ENCODE data around the gene PLA2G2E. TPM values are rescaled to one million over a fixed set of nuclear protein-coding genes. Genes with fewer than 3 reads are reported as not detected.

The PLA2G2E gene
- total RNA-seq, 3 donors from 2014 or later (not counting 1 experiment from before 2014, with no cell fraction given), result not detected

DNA sequence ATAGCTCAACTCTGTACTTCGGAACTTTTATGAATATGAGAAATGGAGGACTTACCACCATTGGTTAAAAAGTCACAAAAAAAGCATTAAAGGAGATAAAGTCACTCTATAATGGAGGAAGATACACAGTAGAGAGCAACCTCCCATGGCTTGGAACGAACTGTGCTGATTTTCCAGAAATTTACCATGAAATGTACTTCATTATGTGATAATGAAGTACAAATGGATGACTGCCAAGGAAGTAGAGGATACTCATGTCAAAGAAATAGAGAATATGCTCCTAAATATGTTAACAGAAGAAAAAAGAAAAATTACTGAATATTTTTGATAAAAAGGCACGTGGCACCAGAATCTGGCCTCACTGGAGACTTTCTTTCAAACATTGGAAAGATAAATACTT, 23.6 kb upstream of the PLA2G2E start:
- Mint-ChIP-seq H3K4me3 (no peak overlapping the region), H3K4me1 (no peaks in the 10 kb centered on the region), H3K9me3 (no peaks in the 10 kb centered on the region), H3K27ac (no peak overlapping the region), H3K36me3 (no peaks in the 10 kb centered on the region), H3K27me3 (ENCODE audit: low read depth in 2 of 2) (peaks cover 21 to 32% of the 10 kb centered on the region in 2 donors)
- 83% methylated on average over 2 of the region's 3 CpGs for WGBS (ENCODE audit: insufficient coverage)
- no peaks in the 10 kb centered on the region for H3K9me3 ChIP-seq (ENCODE audit: control insufficient read depth, insufficient read depth, low read length)
- no peaks in the 10 kb centered on the region for H3K4me1 ChIP-seq (ENCODE audit: control insufficient read depth, insufficient read depth, low read length)
- ATAC-seq, result no peak
- no peak overlapping the region for H3K4me3 ChIP-seq (ENCODE audit: low read length)
- H3K27ac ChIP-seq (ENCODE audit: low read length), result no peak overlapping the region
- intact Hi-C loops (cut with micrococcal nuclease), result no loop called here
- H3K36me3 ChIP-seq (ENCODE audit: control insufficient read depth, insufficient read depth, low read length), result no peaks in the 10 kb centered on the region
- no peaks in the 10 kb centered on the region for H3K27me3 ChIP-seq (ENCODE audit: control insufficient read depth, insufficient read depth, low read length)
- TF ChIP-seq, protein P1, sequence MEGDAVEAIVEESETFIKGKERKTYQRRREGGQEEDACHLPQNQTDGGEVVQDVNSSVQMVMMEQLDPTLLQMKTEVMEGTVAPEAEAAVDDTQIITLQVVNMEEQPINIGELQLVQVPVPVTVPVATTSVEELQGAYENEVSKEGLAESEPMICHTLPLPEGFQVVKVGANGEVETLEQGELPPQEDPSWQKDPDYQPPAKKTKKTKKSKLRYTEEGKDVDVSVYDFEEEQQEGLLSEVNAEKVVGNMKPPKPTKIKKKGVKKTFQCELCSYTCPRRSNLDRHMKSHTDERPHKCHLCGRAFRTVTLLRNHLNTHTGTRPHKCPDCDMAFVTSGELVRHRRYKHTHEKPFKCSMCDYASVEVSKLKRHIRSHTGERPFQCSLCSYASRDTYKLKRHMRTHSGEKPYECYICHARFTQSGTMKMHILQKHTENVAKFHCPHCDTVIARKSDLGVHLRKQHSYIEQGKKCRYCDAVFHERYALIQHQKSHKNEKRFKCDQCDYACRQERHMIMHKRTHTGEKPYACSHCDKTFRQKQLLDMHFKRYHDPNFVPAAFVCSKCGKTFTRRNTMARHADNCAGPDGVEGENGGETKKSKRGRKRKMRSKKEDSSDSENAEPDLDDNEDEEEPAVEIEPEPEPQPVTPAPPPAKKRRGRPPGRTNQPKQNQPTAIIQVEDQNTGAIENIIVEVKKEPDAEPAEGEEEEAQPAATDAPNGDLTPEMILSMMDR (IDR thresholded peaks at IDR 0.05), result no peak
- no peak for DNase-seq

DNA sequence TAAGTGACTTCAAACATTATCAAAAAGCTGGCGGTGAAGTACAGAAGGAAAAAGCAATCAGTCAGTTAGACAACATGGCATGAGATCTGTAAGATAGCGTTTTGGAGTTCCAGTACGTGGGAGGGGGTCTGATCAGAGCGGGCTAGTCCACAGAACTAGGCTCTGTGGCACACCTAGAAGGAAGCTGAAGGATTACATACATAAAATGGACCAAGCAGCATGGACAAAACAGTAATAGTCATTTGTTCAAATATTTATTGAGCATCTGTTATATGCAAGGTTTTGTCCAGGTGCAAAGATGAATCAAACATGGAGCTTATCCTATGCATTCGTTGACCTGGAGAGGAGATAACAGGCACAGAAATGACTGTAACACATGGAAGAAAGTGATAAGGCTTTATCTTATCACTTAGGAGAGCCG, 22.9 kb upstream of the PLA2G2E start:
- ATAC-seq, result no peak
- H3K27ac Mint-ChIP-seq, result no peak overlapping the region
- no peak for DNase-seq
- H3K36me3 ChIP-seq (ENCODE audit: control insufficient read depth, insufficient read depth, low read length), result no peaks in the 10 kb centered on the region
- no peaks in the 10 kb centered on the region for H3K9me3 ChIP-seq (ENCODE audit: control insufficient read depth, insufficient read depth, low read length)
- H3K4me3 Mint-ChIP-seq, result no peak overlapping the region
- TF ChIP-seq, protein P1 (IDR thresholded peaks at IDR 0.05), result no peak
- no peaks in the 10 kb centered on the region for H3K9me3 Mint-ChIP-seq
- no peaks in the 10 kb centered on the region for H3K36me3 Mint-ChIP-seq
- H3K4me3 ChIP-seq (ENCODE audit: low read length), result no peak overlapping the region
- no peaks in the 10 kb centered on the region for H3K27me3 ChIP-seq (ENCODE audit: control insufficient read depth, insufficient read depth, low read length)
- no peaks in the 10 kb centered on the region for H3K4me1 ChIP-seq (ENCODE audit: control insufficient read depth, insufficient read depth, low read length)
- intact Hi-C loops (cut with micrococcal nuclease), result no loop called here
- H3K4me1 Mint-ChIP-seq, result no peaks in the 10 kb centered on the region
- 72% methylated on average over 6 of the region's 6 CpGs for WGBS (ENCODE audit: insufficient coverage)
- peaks cover 21 to 26% of the 10 kb centered on the region in 2 donors for H3K27me3 Mint-ChIP-seq (ENCODE audit: low read depth in 2 of 2)
- H3K27ac ChIP-seq (ENCODE audit: low read length), result no peak overlapping the region

DNA sequence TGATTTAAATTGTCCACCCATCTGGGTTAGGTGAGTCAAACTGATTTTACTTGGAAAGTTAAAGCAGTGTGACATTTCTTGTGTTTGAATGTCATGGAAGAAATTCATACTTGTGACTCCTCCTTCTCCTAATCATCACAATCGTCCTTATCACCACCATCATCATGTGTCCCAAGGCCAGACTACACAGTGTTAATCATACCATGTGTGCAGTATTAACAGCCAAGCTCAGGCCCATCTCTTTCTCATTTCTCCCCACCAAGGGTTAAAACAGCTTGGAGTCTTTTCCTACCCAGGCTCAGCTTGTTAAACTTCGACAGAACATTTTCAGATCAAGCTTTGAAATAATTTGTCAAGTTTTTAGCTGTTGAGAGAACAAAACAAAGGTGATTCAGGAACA, 22.5 kb upstream of the PLA2G2E start:
- Mint-ChIP-seq H3K27me3 (ENCODE audit: low read depth in 2 of 2) (peaks cover 21 to 27% of the 10 kb centered on the region in 2 donors), H3K27ac (no peak overlapping the region)
- no peak overlapping the region for H3K4me3 ChIP-seq (ENCODE audit: low read length)

DNA sequence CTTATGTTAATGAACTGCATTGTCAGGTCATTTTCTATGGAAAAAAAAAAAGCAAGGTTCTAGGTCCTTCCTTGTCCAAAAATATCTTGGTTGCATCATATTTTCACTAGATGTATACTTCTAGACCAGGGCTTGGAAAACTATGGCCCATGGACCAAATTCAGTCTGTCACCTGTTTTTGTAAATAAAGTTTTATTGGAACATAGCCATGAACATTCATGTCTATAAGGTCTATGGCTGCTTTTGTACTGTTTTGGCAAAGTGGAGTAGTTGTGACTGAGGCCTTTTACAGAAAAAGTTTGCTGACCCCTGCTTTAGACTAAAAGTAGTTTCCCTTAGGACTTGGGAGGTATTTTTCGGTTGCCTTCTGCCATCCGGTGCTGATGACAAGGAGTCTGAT, 19.2 kb upstream of the PLA2G2E start:
- Mint-ChIP-seq H3K4me1 (no peaks in the 10 kb centered on the region), H3K4me3 (no peak overlapping the region), H3K27me3 (ENCODE audit: low read depth in 2 of 2) (peaks cover 12 to 29% of the 10 kb centered on the region in 2 donors), H3K27ac (no peak overlapping the region), H3K9me3 (no peaks in the 10 kb centered on the region), H3K36me3 (no peaks in the 10 kb centered on the region)
- 100% methylated on average over 2 of the region's 2 CpGs for WGBS (ENCODE audit: insufficient coverage)
- H3K27ac ChIP-seq (ENCODE audit: low read length), result no peak overlapping the region
- no peaks in the 10 kb centered on the region for H3K4me1 ChIP-seq (ENCODE audit: control insufficient read depth, insufficient read depth, low read length)
- H3K9me3 ChIP-seq (ENCODE audit: control insufficient read depth, insufficient read depth, low read length), result no peaks in the 10 kb centered on the region
- no peak for DNase-seq
- TF ChIP-seq, protein P1 (IDR thresholded peaks at IDR 0.05), result no peak
- intact Hi-C loops (cut with micrococcal nuclease), result no loop called here
- H3K36me3 ChIP-seq (ENCODE audit: control insufficient read depth, insufficient read depth, low read length), result no peaks in the 10 kb centered on the region
- no peak overlapping the region for H3K4me3 ChIP-seq (ENCODE audit: low read length)
- ATAC-seq, result no peak
- H3K27me3 ChIP-seq (ENCODE audit: control insufficient read depth, insufficient read depth, low read length), result no peaks in the 10 kb centered on the region

More for the DNA sequence above, 22.5 kb upstream of the PLA2G2E start:
- no peak overlapping the region for H3K4me3 Mint-ChIP-seq
- no peak for DNase-seq
- Histone ChIP-seq H3K4me1 (ENCODE audit: control insufficient read depth, insufficient read depth, low read length) (no peaks in the 10 kb centered on the region), H3K27ac (ENCODE audit: low read length) (no peak overlapping the region), H3K9me3 (ENCODE audit: control insufficient read depth, insufficient read depth, low read length) (no peaks in the 10 kb centered on the region), H3K27me3 (ENCODE audit: control insufficient read depth, insufficient read depth, low read length) (no peaks in the 10 kb centered on the region), H3K36me3 (ENCODE audit: control insufficient read depth, insufficient read depth, low read length) (no peaks in the 10 kb centered on the region)
- TF ChIP-seq, protein P1 (IDR thresholded peaks at IDR 0.05), result no peak
- H3K36me3 Mint-ChIP-seq, result no peaks in the 10 kb centered on the region
- ATAC-seq, result no peak
- intact Hi-C loops (cut with micrococcal nuclease), result no loop called here
- H3K9me3 Mint-ChIP-seq, result no peaks in the 10 kb centered on the region
- WGBS (ENCODE audit: insufficient coverage), result 46% methylated on average over 2 of the region's 2 CpGs
- H3K4me1 Mint-ChIP-seq, result no peaks in the 10 kb centered on the region

All from natural killer cell (primary cell).